AG04450 (cell line): ENCODE results near the gene NGRN. TPM values are rescaled to one million over a fixed set of nuclear protein-coding genes. Genes with fewer than 3 reads are reported as not detected.

Experiments used
- CTCF ChIA-PET: fragments of 300-600, 350-600 bp; formaldehyde crosslinking; extraction: SDS; loops from one replicate; lab custom pipeline; 2022; ENCODE audit warnings: antibody characterized with exemption, inconsistent platforms; lab: Charles Lee
- POLR2A ChIA-PET: fragments of 350-600 bp; formaldehyde crosslinking; extraction: SDS; loops from one replicate; lab custom pipeline; 2021; ENCODE audit warnings: antibody characterized with exemption, inconsistent platforms; lab: Yijun Ruan, JAX
- DNase-seq: peaks from one replicate; pipeline ENCODE4 v3.0.0-alpha.2; 2011; ENCODE audit warnings: low read depth, low spot score
- H3K27ac ChIP-seq: one replicate; pipeline ENCODE4 v1.5.1; 2012; ENCODE audit warnings: low read depth, low read length, control low read depth
- H3K27me3 ChIP-seq: one replicate; pipeline ENCODE4 v1.6.0; 2012; ENCODE audit warnings: low read length; ENCODE audit not compliant: control insufficient read depth, insufficient read depth
- H3K4me3 ChIP-seq: 2 replicates; pipeline ENCODE4 v1.5.1; 2011; ENCODE audit warnings: mild to moderate bottlenecking, low read depth, low read length, control low read depth
- H3K9me3 ChIP-seq: 2 replicates; pipeline ENCODE4 v1.5.1; 2012; ENCODE audit warnings: low read length; ENCODE audit not compliant: control insufficient read depth, insufficient read depth
- polyA plus RNA-seq: library from polyadenylated mRNA; depleted of rRNA; stranded (reverse); fragments of >200 nt; gene quantifications from 2 replicates; pipeline ENCODE4 v1.2.3, GENCODE V29; 2011
- TF ChIP-seq, protein P1 (sequence below): IDR thresholded peaks from 2 replicates; pipeline ENCODE4 v1.5.1; 2011; ENCODE audit warnings: low read depth, low read length, control low read depth, inconsistent platforms

The NGRN gene
- polyA plus RNA-seq, 1 experiment: 81.8 TPM

DNA sequence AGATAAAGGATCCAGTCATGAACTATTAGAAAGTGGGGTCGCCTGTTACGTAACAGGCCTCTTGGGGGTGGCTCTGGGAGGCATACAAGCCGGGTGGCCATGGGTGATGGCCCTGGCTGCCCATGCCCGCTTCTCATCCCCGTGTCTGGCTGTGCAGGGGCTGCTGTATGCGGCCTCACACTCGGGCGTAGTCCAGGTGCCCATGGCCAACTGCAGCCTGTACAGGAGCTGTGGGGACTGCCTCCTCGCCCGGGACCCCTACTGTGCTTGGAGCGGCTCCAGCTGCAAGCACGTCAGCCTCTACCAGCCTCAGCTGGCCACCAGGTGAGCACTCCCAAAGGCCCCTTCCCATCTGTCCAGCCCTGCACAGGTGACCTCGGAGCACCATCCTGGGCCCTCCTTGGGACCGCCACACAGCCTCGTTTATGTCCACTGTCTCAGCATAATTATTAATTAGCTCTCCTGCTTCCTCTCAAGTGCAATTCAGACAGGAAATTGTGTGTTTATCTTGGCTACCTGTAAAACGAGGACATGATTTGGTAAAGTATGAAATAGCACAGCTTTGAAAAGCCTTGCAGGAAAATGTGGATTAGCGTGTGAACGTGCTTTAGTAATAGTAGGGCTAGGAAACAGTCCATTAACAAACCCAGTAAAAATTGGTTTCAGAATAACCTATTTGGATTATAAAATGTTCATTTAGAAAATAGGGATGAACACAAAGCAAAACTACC, 39.8 kb upstream of the NGRN start:
- DNase-seq: no peak

DNA sequence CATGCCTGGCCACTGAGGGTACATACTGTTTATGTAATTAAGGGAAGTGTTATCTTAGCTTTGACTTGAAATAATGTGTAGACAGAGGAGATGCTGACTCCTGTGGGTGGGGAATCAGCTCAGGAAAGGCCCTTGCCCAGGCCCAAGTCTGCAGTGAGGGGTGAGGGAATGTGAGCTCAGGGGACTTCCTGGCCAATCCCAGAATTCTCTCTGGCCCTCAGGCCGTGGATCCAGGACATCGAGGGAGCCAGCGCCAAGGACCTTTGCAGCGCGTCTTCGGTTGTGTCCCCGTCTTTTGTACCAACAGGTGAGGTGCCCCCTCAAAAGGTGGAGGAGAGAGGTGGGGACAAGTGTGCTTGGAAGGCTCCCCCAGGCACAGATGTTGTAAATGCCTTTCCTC, 38.1 kb upstream of the NGRN start:
- DNase-seq: no peak
- TF ChIP-seq, protein P1, sequence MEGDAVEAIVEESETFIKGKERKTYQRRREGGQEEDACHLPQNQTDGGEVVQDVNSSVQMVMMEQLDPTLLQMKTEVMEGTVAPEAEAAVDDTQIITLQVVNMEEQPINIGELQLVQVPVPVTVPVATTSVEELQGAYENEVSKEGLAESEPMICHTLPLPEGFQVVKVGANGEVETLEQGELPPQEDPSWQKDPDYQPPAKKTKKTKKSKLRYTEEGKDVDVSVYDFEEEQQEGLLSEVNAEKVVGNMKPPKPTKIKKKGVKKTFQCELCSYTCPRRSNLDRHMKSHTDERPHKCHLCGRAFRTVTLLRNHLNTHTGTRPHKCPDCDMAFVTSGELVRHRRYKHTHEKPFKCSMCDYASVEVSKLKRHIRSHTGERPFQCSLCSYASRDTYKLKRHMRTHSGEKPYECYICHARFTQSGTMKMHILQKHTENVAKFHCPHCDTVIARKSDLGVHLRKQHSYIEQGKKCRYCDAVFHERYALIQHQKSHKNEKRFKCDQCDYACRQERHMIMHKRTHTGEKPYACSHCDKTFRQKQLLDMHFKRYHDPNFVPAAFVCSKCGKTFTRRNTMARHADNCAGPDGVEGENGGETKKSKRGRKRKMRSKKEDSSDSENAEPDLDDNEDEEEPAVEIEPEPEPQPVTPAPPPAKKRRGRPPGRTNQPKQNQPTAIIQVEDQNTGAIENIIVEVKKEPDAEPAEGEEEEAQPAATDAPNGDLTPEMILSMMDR: no peak
- ChIA-PET CTCF (no interaction called here), POLR2A (interaction anchor here (0.8 kb wide), 1 partner anchor 55 kb away, joined by 4 read pairs; no protein-coding TSS in a partner anchor)
- Histone ChIP-seq H3K4me3 (no peak overlapping the region), H3K27me3 (no peaks in the 10 kb centered on the region), H3K9me3 (no peaks in the 10 kb centered on the region; the same call in 1 of the 2 replicates), H3K27ac (no peak overlapping the region)

More for the DNA sequence above, 39.8 kb upstream of the NGRN start:
- CTCF ChIA-PET: interaction anchor here (0.6 kb wide), 1 partner anchor 62 kb away, joined by 3 read pairs; no protein-coding TSS in a partner anchor
- TF ChIP-seq, protein P1: no peak
- POLR2A ChIA-PET: no interaction called here
- Histone ChIP-seq H3K4me3 (no peak overlapping the region), H3K27me3 (no peaks in the 10 kb centered on the region), H3K27ac (no peak overlapping the region), H3K9me3 (no peaks in the 10 kb centered on the region; the same call in 1 of the 2 replicates)

DNA sequence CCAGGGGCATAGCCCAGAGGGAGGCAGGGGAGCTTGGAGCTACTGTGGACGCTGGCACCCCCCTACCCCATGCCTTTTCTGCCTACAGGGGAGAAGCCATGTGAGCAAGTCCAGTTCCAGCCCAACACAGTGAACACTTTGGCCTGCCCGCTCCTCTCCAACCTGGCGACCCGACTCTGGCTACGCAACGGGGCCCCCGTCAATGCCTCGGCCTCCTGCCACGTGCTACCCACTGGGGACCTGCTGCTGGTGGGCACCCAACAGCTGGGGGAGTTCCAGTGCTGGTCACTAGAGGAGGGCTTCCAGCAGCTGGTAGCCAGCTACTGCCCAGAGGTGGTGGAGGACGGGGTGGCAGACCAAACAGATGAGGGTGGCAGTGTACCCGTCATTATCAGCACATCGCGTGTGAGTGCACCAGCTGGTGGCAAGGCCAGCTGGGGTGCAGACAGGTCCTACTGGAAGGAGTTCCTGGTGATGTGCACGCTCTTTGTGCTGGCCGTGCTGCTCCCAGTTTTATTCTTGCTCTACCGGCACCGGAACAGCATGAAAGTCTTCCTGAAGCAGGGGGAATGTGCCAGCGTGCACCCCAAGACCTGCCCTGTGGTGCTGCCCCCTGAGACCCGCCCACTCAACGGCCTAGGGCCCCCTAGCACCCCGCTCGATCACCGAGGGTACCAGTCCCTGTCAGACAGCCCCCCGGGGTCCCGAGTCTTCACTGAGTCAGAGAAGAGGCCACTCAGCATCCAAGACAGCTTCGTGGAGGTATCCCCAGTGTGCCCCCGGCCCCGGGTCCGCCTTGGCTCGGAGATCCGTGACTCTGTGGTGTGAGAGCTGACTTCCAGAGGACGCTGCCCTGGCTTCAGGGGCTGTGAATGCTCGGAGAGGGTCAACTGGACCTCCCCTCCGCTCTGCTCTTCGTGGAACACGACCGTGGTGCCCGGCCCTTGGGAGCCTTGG, 37.4 kb upstream of the NGRN start:
- Histone ChIP-seq H3K27ac (no peak overlapping the region), H3K4me3 (no peak overlapping the region), H3K27me3 (no peaks in the 10 kb centered on the region), H3K9me3 (no peaks in the 10 kb centered on the region; the same call in 1 of the 2 replicates)
- ChIA-PET CTCF (no interaction called here), POLR2A (no interaction called here)
- TF ChIP-seq, protein P1: no peak
- no peak for DNase-seq

DNA sequence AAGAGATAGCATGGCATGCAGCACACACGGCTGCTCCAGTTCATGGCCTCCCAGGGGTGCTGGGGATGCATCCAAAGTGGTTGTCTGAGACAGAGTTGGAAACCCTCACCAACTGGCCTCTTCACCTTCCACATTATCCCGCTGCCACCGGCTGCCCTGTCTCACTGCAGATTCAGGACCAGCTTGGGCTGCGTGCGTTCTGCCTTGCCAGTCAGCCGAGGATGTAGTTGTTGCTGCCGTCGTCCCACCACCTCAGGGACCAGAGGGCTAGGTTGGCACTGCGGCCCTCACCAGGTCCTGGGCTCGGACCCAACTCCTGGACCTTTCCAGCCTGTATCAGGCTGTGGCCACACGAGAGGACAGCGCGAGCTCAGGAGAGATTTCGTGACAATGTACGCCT, 36.5 kb upstream of the NGRN start:
- ChIA-PET CTCF (no interaction called here), POLR2A (no interaction called here)
- no peak for DNase-seq
- TF ChIP-seq, protein P1: no peak
- Histone ChIP-seq H3K27me3 (no peaks in the 10 kb centered on the region), H3K4me3 (no peak overlapping the region), H3K27ac (no peak overlapping the region), H3K9me3 (no peaks in the 10 kb centered on the region; the same call in 1 of the 2 replicates)
